ENCODE data around the gene PMFBP1.

DNA sequence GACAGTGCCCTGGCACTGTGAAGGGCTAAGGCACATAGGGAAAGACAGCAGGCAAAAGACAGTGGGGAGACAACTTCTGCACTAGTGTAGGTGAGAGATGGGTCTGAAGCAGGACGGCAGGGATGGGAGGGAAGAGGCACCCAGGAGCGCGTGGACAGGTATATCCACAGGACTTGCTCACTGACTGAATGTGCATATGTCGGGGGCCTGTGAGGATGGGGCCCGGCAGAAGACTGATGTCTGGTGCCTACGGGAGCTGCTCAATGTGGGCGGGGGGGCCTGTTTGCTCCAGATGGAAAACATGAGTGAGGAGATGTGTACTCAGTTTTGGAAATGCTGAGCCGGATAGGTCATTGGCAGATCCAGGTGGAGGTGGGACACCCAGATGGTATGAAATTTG lies 47.3 kb upstream of the PMFBP1 start:
- TF ChIP-seq EZH2 (IDR thresholded peaks at IDR 0.05; ENCODE audit: low read depth, unreplicated experiment), result no peak
- TF ChIP-seq, protein P1, sequence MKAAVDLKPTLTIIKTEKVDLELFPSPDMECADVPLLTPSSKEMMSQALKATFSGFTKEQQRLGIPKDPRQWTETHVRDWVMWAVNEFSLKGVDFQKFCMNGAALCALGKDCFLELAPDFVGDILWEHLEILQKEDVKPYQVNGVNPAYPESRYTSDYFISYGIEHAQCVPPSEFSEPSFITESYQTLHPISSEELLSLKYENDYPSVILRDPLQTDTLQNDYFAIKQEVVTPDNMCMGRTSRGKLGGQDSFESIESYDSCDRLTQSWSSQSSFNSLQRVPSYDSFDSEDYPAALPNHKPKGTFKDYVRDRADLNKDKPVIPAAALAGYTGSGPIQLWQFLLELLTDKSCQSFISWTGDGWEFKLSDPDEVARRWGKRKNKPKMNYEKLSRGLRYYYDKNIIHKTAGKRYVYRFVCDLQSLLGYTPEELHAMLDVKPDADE (IDR thresholded peaks at IDR 0.05), result no peak
- TF ChIP-seq, protein P2, sequence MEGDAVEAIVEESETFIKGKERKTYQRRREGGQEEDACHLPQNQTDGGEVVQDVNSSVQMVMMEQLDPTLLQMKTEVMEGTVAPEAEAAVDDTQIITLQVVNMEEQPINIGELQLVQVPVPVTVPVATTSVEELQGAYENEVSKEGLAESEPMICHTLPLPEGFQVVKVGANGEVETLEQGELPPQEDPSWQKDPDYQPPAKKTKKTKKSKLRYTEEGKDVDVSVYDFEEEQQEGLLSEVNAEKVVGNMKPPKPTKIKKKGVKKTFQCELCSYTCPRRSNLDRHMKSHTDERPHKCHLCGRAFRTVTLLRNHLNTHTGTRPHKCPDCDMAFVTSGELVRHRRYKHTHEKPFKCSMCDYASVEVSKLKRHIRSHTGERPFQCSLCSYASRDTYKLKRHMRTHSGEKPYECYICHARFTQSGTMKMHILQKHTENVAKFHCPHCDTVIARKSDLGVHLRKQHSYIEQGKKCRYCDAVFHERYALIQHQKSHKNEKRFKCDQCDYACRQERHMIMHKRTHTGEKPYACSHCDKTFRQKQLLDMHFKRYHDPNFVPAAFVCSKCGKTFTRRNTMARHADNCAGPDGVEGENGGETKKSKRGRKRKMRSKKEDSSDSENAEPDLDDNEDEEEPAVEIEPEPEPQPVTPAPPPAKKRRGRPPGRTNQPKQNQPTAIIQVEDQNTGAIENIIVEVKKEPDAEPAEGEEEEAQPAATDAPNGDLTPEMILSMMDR (conservative IDR thresholded peaks at IDR 0.05; ENCODE audit: low read depth in 2 of 2), result no peak
